NB4 (cell line): ENCODE results near the gene TM2D3.

Experiments
- MYC ChIP-seq: IDR thresholded peaks from 2 replicates; pipeline ENCODE4 v1.6.1; 2011; ENCODE audit warnings: low read depth, low read length
- POLR2A ChIP-seq: IDR thresholded peaks from 2 replicates; pipeline ENCODE4 v1.6.1; 2011; ENCODE audit warnings: mild to moderate bottlenecking; ENCODE audit not compliant: insufficient read length; ENCODE audit errors: extremely low read depth
- TF ChIP-seq, protein P1 (sequence below): IDR thresholded peaks from one replicate; pipeline ENCODE4 v1.5.1; 2012; ENCODE audit warnings: low read depth, low read length

DNA sequence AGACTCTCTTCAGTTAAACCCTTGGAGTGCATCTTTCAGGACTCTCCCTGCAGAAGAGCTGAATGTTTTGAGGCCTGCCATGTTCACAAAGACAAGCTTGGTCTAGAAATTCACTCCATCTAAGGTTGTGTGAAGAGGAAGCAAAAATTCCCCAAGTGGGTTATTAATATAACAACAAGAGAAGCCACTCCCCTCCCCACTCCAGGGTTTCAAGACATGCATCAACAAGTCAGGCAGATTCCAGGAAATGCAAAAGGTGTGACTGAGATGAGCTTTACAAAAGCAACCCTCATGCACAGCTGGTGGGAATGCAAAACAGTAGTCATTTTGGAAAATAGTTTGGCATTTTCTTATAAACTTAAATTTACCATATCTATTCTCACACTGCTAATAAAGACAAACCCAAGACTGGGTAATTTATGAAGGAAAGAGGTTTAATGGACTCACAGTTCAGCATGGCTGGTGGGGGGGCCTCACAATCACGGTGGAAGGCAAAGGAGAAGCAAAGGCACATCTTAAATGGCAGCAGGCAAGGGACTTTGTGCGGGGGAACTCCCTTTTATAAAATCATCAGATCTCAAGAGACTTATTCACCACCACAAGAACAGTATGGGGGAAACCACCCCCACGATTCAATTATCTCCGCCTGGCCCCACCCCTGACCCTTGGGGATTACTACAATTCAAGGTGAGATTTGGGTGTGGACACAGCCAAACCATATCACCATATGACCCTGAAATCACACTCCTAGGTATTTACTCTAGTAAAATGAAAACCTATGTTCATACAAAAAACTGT lies 40.8 kb upstream of the TM2D3 start:
- TF ChIP-seq, protein P1, sequence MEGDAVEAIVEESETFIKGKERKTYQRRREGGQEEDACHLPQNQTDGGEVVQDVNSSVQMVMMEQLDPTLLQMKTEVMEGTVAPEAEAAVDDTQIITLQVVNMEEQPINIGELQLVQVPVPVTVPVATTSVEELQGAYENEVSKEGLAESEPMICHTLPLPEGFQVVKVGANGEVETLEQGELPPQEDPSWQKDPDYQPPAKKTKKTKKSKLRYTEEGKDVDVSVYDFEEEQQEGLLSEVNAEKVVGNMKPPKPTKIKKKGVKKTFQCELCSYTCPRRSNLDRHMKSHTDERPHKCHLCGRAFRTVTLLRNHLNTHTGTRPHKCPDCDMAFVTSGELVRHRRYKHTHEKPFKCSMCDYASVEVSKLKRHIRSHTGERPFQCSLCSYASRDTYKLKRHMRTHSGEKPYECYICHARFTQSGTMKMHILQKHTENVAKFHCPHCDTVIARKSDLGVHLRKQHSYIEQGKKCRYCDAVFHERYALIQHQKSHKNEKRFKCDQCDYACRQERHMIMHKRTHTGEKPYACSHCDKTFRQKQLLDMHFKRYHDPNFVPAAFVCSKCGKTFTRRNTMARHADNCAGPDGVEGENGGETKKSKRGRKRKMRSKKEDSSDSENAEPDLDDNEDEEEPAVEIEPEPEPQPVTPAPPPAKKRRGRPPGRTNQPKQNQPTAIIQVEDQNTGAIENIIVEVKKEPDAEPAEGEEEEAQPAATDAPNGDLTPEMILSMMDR = no peak
- TF ChIP-seq POLR2A = no peak
- no peak for TF ChIP-seq MYC
